Measurements from ENCODE around the gene CCSER1. TPM values are rescaled to one million over a fixed set of nuclear protein-coding genes. Genes with fewer than 3 reads are reported as not detected.

The CCSER1 gene
- total and polyA plus RNA-seq, 2 of the 8 experiments (the other 6 are each of a cell fraction or from before 2014, with no cell fraction given) = 0.26 to 0.84 TPM

GRCh38 chr4:90760059-90760458 lies 632.9 kb downstream of the CCSER1 start:
- Histone ChIP-seq H2BK120ac (replicated peaks; ENCODE audit: low read depth, low read length) (no peak overlapping the region), H3K14ac (ENCODE audit: insufficient read length) (no peak overlapping the region), H3K27ac (ENCODE audit: low read depth, low read length) (no peak overlapping the region), H3K79me2 (ENCODE audit: control insufficient read depth in 1 of 2, insufficient read depth in 2 of 2, low read length in 2 of 2) (no peaks in the 10 kb centered on the region), H2AFZ (ENCODE audit: low read length) (no peak overlapping the region), H3K18ac (ENCODE audit: extremely low read depth, low read length) (no peak overlapping the region), H3K27me3 (replicated peaks in 1 of 4; ENCODE audit: control insufficient read depth in 3 of 4, extremely low read depth in 1 of 4, insufficient read depth in 3 of 4, low read length in 3 of 4) (no peaks in the 10 kb centered on the region), H3K4me2 (ENCODE audit: insufficient read depth in 1 of 2, low read depth in 2 of 2, low read length in 2 of 2) (no peak overlapping the region), H2BK20ac (ENCODE audit: low read length) (no peak overlapping the region), H2BK5ac (ENCODE audit: low read depth, low read length) (no peak overlapping the region), H3K36me3 (ENCODE audit: control insufficient read depth in 2 of 4, insufficient read depth in 4 of 4, low read length in 3 of 4) (no peaks in the 10 kb centered on the region), H2BK15ac (ENCODE audit: low read length) (no peak overlapping the region), H4K20me1 (replicated peaks in 1 of 2; ENCODE audit: control insufficient read depth in 1 of 2, insufficient read depth in 2 of 2, low read length in 2 of 2) (no peaks in the 10 kb centered on the region), H4K5ac (ENCODE audit: insufficient read length, low read depth, low read length) (no peak overlapping the region), H3K4me1 (replicated peaks in 1 of 4; ENCODE audit: control insufficient read depth in 3 of 4, insufficient read depth in 4 of 4, low read length in 3 of 4) (no peaks in the 10 kb centered on the region), H3K79me1 (ENCODE audit: low read depth, low read length) (no peaks in the 10 kb centered on the region), H3K9ac (replicated peaks in 1 of 4; ENCODE audit: extremely low read depth in 1 of 4, low read depth in 3 of 4, low read length in 3 of 4) (no peak overlapping the region), H3K4ac (replicated peaks; ENCODE audit: insufficient read length, low read depth, low read length) (no peak overlapping the region), H3K23ac (ENCODE audit: insufficient read length) (no peak overlapping the region), H2BK12ac (ENCODE audit: low read depth, low read length) (no peak overlapping the region), H4K91ac (replicated peaks; ENCODE audit: insufficient read length, low read length) (no peak overlapping the region), H3K4me3 (ENCODE audit: extremely low read depth in 1 of 4, insufficient read depth in 2 of 4, low read depth in 3 of 4, low read length in 4 of 4) (no peak overlapping the region), H4K8ac (ENCODE audit: extremely low read depth, insufficient read depth, low read length) (no peak overlapping the region), H3K23me2 (ENCODE audit: low read depth, low read length) (no peaks in the 10 kb centered on the region), H3K9me3 (ENCODE audit: insufficient read depth in 2 of 2, low read depth in 1 of 2, low read length in 1 of 2) (no peaks in the 10 kb centered on the region), H3K56ac (replicated peaks; ENCODE audit: insufficient read length, low read depth, low read length) (no peak overlapping the region), H2AK5ac (ENCODE audit: low read depth, low read length) (no peak overlapping the region)
- FAIRE-seq (no peak), DNase-seq (ENCODE audit: low read depth in 1 of 2, low spot score in 2 of 2) (no peak)
- 88 to 100% methylated on average over 1 of the region's 1 CpG for WGBS, 2 experiments (ENCODE audit: extremely low coverage in 1 of 2, insufficient coverage in 1 of 2, insufficient read length in 1 of 2, insufficient replicate concordance in 2 of 2, low coverage in 1 of 2, low lambda C conversion rate in 2 of 2, missing lambda C conversion rate in 1 of 2)
- ChIA-PET POLR2A (ENCODE audit: partially characterized antibody) (no interaction called here), CTCF (ENCODE audit: partially characterized antibody) (no interaction called here)
- TF ChIP-seq ASH2L (IDR thresholded peaks at IDR 0.05; ENCODE audit: low read length) (no peak), GABPA (IDR thresholded peaks at IDR 0.05; ENCODE audit: borderline replicate concordance, insufficient read depth, low read length) (no peak), TCF12 (IDR thresholded peaks at IDR 0.05; ENCODE audit: low read depth, low read length) (no peak), CTBP2 (IDR thresholded peaks at IDR 0.05; ENCODE audit: borderline replicate concordance, insufficient read depth, insufficient read length, low read length) (no peak), ATF2 (IDR thresholded peaks at IDR 0.05; ENCODE audit: low read length) (no peak), NRF1 (IDR thresholded peaks at IDR 0.05; ENCODE audit: low read depth, low read length) (no peak), JUN (IDR thresholded peaks at IDR 0.05; ENCODE audit: low read depth, low read length) (no peak), CEBPB (IDR thresholded peaks at IDR 0.05; ENCODE audit: low read depth, low read length) (no peak), CBX8 (IDR thresholded peaks at IDR 0.05; ENCODE audit: borderline replicate concordance, low read depth, low read length) (no peak), POLR2A (IDR thresholded peaks at IDR 0.05; ENCODE audit: control extremely low read depth in 1 of 2, low read depth in 2 of 2, low read length in 2 of 2) (no peak), RNF2 (IDR thresholded peaks at IDR 0.05; ENCODE audit: borderline replicate concordance, low read depth, low read length, missing control alignments, poor library complexity, severe bottlenecking) (no peak), MAFK (IDR thresholded peaks at IDR 0.05; ENCODE audit: low read depth, low read length) (no peak), RXRA (IDR thresholded peaks at IDR 0.05; ENCODE audit: insufficient read depth, low read depth, low read length) (no peak), RFX5 (IDR thresholded peaks at IDR 0.05; ENCODE audit: borderline replicate concordance, low read depth, low read length) (no peak)
